GM12801 (cell line): ENCODE data around the gene HPD.
A peak's percentile ranks its signal among the peaks of the same experiment; 100 is the strongest.

Source experiments
- CTCF ChIP-seq: IDR thresholded peaks from one replicate; pipeline ENCODE4 v1.5.1; 2011; ENCODE audit warnings: control low read depth; ENCODE audit not compliant: insufficient read length; ENCODE audit errors: extremely low read depth

HPD gene

GRCh38 chr12:121799842-121800693, 58.6 kb downstream of the HPD start:
- TF ChIP-seq CTCF, result no peak

GRCh38 chr12:121799156-121799841, 59.4 kb downstream of the HPD start:
- no peak for TF ChIP-seq CTCF

GRCh38 chr12:121798787-121799155, 59.9 kb downstream of the HPD start:
- TF ChIP-seq CTCF, result no peak

- TF ChIP-seq CTCF, result no peak
These were observed 60.5 kb downstream of the HPD start for GRCh38 chr12:121797937-121798786.

- no peak for TF ChIP-seq CTCF
These were observed 61.6 kb downstream of the HPD start for GRCh38 chr12:121796855-121797751.

- TF ChIP-seq CTCF, result peak; percentile 85
These were observed 63.4 kb downstream of the HPD start for GRCh38 chr12:121795034-121795968.
